ENCODE measurements around the gene DVL2.

DNA sequence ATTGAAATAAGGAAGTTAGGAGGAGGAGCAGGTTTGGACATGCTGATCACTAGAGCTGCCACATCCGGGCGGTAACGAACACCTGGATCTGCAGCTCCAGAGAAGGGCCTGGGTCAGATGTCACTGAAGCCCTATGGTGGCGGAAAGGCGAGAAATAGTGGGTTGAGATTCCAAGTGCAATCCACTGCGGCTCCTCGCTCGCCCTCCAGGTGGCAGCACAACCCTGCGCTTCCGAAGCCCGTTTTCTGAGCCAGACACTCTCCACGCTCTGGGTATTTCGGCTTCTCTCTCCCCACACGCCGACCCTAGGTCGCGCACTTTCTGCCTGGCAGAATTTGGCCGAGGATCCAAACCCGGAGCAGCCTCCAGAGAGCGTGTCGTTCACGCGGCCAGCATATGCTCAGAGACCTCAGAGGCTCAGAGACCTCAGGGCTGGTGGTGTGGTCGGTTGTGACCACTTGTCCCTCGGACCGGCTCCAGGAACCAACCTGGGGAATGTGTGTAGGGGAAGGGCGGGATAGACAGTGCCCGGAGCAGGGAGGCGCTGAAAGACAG lies 46.3 kb upstream of the DVL2 start:
- no peak for TF ChIP-seq POLR2A (IDR thresholded peaks at IDR 0.05; ENCODE audit: low read depth, low read length)
- TF ChIP-seq, protein P1, sequence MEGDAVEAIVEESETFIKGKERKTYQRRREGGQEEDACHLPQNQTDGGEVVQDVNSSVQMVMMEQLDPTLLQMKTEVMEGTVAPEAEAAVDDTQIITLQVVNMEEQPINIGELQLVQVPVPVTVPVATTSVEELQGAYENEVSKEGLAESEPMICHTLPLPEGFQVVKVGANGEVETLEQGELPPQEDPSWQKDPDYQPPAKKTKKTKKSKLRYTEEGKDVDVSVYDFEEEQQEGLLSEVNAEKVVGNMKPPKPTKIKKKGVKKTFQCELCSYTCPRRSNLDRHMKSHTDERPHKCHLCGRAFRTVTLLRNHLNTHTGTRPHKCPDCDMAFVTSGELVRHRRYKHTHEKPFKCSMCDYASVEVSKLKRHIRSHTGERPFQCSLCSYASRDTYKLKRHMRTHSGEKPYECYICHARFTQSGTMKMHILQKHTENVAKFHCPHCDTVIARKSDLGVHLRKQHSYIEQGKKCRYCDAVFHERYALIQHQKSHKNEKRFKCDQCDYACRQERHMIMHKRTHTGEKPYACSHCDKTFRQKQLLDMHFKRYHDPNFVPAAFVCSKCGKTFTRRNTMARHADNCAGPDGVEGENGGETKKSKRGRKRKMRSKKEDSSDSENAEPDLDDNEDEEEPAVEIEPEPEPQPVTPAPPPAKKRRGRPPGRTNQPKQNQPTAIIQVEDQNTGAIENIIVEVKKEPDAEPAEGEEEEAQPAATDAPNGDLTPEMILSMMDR (IDR thresholded peaks at IDR 0.05; ENCODE audit: extremely low read depth in 1 of 2, insufficient read depth in 1 of 2, low read depth in 1 of 2, low read length in 2 of 2), result peak; percentile 92 to 96

Measured in endothelial cell of umbilical vein (primary cell).